Activated CD4-positive, CD25-positive, alpha-beta regulatory T cell treated with anti-CD3 and anti-CD28 coated beads, Interleukin-2, amount 50 U/mL, for 72 hours (primary cell): Measurements from ENCODE around the gene CFHR3.
"Not testable (repeated sequence)": the region's sequence is repeated elsewhere in the genome, so short reads cannot be mapped to it uniquely, and the experiment has no call there.

ENCODE experiments used
- DNase-seq: peaks from one replicate; pipeline ENCODE4 v3.0.0; 2021

Gene CFHR3

GRCh38 chr1:196774603-196775002 is at the start of gene CFHR3:
CFHR3 (plus strand) TSS chr1:196774840; CDS start chr1:196774887, 47 bp downstream.
- no peak for DNase-seq

GRCh38 chr1:196732526-196732925 is 42.1 kb upstream of the CFHR3 start:
- DNase-seq: no peak

GRCh38 chr1:196733091-196733970 is 41.3 kb upstream of the CFHR3 start:
- DNase-seq: no peak

GRCh38 chr1:196734006-196734405 is 40.6 kb upstream of the CFHR3 start:
- DNase-seq: no peak

GRCh38 chr1:196734460-196734859 is 40.2 kb upstream of the CFHR3 start:
- no peak for DNase-seq

GRCh38 chr1:196738730-196739129 is 35.9 kb upstream of the CFHR3 start:
- no peak for DNase-seq

- not testable (repeated sequence) for DNase-seq
Observed at GRCh38 chr1:196743244-196743643, 31.4 kb upstream of the CFHR3 start.

GRCh38 chr1:196765019-196765740 is 9.5 kb upstream of the CFHR3 start:
- not testable (repeated sequence) for DNase-seq

GRCh38 chr1:196769823-196770222 is 4.8 kb upstream of the CFHR3 start:
- not testable (repeated sequence) for DNase-seq

GRCh38 chr1:196773713-196774112 is 927 bp upstream of the CFHR3 start:
- no peak for DNase-seq

GRCh38 chr1:196774175-196774574 is 465 bp upstream of the CFHR3 start:
- DNase-seq: no peak

- no peak for DNase-seq
Observed at GRCh38 chr1:196777603-196778002, 3.0 kb downstream of the CFHR3 start.

GRCh38 chr1:196779093-196779492 is 4.5 kb downstream of the CFHR3 start:
- DNase-seq: no peak

- DNase-seq: not testable (repeated sequence)
Observed at GRCh38 chr1:196791252-196791651, 16.6 kb downstream of the CFHR3 start.

- DNase-seq: not testable (repeated sequence)
Observed at GRCh38 chr1:196794103-196794502, 19.5 kb downstream of the CFHR3 start.

- DNase-seq: no peak
Observed at GRCh38 chr1:196797891-196798290, 23.3 kb downstream of the CFHR3 start.

GRCh38 chr1:196801920-196802319 is 27.3 kb downstream of the CFHR3 start:
- not testable (repeated sequence) for DNase-seq

GRCh38 chr1:196808529-196809235 is 34.0 kb downstream of the CFHR3 start:
- no peak for DNase-seq

GRCh38 chr1:196817442-196817841 is 42.8 kb downstream of the CFHR3 start:
- not testable (repeated sequence) for DNase-seq

GRCh38 chr1:196819531-196819930 is 44.9 kb downstream of the CFHR3 start, which contains the start of gene CFHR1:
CFHR1 (plus strand) TSS chr1:196819731; CDS start chr1:196819845, 114 bp downstream.
- DNase-seq: not testable (repeated sequence)

- not testable (repeated sequence) for DNase-seq
Observed at GRCh38 chr1:196827860-196828259, 53.2 kb downstream of the CFHR3 start.
